ENCODE data around the gene MPZL1.

DNA sequence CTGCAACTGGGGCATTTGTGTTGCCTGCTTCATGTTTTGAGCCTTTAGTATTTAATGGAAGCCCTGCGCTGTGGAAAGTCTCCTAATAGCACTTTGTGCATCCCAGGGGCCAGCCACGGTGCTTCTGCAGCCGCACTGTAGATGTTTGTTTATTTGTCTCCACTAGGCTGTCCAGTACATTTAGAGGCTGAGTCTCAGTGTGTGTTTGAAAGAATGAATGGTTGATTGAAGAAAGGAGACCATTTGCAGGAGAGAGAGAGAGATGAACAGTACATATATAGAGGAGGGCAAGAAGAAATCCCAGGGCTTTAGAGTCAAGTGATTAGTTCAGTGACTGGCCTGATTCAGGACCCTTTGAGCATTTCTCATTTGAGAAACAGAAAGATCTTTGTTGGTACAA, 33.9 kb downstream of the MPZL1 start:
- TF ChIP-seq POLR2AphosphoS5 (IDR thresholded peaks at IDR 0.05), result no peak
- TF ChIP-seq, protein P1, sequence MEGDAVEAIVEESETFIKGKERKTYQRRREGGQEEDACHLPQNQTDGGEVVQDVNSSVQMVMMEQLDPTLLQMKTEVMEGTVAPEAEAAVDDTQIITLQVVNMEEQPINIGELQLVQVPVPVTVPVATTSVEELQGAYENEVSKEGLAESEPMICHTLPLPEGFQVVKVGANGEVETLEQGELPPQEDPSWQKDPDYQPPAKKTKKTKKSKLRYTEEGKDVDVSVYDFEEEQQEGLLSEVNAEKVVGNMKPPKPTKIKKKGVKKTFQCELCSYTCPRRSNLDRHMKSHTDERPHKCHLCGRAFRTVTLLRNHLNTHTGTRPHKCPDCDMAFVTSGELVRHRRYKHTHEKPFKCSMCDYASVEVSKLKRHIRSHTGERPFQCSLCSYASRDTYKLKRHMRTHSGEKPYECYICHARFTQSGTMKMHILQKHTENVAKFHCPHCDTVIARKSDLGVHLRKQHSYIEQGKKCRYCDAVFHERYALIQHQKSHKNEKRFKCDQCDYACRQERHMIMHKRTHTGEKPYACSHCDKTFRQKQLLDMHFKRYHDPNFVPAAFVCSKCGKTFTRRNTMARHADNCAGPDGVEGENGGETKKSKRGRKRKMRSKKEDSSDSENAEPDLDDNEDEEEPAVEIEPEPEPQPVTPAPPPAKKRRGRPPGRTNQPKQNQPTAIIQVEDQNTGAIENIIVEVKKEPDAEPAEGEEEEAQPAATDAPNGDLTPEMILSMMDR (IDR thresholded peaks at IDR 0.05), result no peak

All from breast epithelium (tissue), 3 donors.